Activated CD8-positive, alpha-beta memory T cell treated with anti-CD3 and anti-CD28 coated beads, Interleukin-2, amount 50 U/mL, for 4 hours (primary cell): ENCODE measurements around the gene BECN2.

ENCODE experiments used
- DNase-seq: peaks from one replicate; pipeline ENCODE4 v3.0.0-alpha.2; 2020

Gene BECN2, protein sequence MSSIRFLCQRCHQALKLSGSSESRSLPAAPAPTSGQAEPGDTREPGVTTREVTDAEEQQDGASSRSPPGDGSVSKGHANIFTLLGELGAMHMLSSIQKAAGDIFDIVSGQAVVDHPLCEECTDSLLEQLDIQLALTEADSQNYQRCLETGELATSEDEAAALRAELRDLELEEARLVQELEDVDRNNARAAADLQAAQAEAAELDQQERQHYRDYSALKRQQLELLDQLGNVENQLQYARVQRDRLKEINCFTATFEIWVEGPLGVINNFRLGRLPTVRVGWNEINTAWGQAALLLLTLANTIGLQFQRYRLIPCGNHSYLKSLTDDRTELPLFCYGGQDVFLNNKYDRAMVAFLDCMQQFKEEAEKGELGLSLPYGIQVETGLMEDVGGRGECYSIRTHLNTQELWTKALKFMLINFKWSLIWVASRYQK

DNA sequence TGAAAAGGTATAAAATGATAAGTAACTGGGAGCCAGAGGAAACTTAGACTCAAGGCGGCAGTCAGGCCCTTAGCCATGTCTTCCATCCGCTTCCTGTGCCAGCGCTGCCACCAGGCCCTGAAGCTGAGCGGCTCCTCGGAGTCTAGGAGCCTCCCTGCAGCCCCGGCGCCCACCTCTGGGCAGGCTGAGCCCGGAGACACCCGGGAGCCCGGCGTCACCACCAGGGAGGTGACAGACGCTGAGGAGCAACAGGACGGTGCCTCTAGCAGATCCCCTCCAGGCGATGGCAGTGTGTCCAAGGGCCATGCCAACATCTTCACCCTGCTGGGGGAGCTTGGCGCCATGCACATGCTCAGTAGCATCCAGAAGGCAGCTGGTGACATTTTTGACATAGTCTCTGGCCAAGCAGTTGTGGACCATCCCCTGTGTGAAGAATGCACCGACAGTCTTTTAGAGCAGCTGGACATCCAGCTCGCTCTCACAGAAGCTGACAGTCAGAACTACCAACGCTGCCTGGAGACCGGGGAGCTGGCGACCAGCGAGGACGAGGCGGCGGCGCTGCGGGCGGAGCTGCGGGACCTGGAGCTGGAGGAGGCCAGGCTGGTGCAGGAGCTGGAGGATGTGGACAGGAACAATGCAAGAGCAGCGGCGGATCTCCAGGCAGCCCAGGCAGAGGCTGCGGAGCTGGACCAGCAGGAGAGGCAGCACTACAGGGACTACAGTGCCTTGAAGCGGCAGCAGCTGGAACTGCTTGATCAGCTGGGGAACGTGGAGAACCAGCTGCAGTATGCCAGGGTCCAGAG lies at the start of gene BECN2:
TSS of gene BECN2 (plus strand) at position 76 of the 803 bp plus-strand sequence. CDS start at position 76, 0 bp downstream.
- no peak for DNase-seq

DNA sequence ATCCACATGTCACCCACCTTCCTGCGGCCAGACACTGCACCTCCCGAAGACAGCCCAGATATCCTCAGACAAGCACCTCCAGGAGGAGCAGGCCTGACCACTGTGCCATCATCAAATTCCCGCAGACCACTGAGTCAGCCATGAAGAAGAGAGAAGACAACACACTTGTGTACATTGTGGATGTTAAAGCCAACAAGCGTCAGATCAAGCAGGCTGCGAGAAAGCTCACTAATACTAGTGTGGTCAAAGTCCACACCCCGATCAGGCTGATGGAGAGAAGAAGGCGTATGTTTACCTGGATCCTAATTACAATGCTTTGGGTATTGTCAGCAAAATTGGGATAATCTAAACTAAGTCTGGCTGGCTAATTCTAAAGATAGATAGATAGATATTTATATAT lies 41.4 kb upstream of the BECN2 start:
- no peak for DNase-seq

DNA sequence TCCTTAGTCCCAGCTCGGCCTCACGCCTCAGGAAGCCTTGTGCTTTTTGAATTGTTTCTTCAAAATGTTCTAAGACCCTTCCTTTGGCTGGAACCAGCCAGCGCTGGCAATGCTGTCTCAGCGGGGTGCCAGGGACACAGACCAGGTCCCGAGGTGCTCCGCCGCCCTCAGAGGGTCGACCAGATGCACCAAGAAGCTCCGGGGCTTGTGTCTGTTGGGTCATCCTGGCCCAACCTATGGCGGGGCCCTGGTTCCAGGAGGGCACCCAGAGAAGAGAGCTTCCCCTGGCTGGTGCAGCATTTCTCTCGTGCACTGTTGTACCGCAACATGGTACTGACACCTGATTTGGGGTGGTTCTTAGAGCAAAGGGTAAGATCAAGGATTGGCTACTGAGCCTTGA lies 40.1 kb upstream of the BECN2 start:
- no peak for DNase-seq

DNA sequence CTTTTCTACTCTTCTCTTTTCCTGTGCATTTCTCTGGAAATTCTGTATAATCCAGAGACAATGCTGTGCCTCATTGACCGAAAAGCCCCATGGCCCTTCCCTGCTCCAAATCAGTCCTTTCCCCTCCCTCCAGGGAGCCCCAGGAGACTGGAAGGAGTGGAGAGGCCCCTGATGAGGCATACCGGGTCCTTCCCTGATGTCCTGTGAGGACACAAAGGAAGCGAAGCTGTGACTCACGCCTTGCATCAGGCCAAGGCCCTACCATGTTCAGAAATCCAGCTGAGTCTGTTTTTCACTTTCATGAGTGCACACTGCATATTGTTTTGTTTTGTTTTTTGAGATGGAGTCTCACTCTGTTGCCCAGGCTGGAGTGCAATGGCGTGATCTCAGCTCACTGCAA lies 38.7 kb upstream of the BECN2 start:
- DNase-seq: no peak

DNA sequence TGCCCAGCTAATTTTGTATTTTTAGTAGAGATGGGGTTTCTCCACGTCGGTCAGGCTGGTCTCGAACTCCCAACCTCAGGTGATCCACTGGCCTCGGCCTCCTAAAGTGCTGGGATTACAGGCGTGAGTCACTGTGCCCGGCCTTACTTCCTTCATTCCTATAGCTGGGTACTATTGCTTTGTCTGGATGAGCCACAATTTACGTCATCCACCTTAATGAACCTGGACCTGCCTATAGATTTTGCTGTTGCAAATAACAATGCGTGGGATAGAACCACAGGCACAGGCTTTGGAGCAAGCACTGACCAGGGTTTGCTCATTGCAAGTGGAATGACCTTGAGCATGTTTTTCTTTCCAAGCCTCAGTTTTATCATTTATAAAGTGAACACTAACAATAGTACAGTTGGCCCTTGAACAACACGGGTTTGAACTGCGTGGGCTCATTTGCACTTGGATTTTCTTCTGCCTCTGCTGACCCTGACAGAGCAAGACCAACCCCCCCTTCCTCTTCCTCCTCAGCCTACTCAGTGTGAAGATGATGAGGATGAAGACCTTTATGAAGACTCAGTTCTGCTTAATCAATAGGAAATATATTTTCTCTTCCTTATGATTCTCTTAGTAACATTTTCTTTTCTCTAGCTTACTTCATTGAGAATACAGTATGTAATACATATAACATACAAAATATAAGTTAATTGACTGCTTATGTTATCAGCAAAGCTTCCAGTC lies 33.3 kb upstream of the BECN2 start:
- no peak for DNase-seq

DNA sequence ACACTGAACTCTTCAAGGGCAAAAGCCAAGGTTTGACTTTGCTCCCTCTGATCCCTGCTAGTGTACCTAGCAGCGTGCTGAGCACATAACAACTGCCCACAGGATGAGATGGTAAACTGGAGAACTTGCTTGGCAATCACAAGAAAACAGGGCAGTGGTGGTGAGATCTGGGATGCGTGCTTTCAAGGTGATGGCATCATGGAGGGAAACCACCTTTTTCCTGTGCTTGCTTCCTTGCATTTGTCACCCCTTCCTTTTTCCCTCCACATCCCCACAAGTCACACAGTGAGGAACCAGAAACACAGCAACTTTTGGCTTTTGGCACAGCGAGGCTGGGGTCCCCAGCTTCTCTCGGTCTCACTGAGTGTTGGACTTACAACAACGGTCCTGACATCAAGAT lies 31.4 kb upstream of the BECN2 start:
- DNase-seq: no peak

DNA sequence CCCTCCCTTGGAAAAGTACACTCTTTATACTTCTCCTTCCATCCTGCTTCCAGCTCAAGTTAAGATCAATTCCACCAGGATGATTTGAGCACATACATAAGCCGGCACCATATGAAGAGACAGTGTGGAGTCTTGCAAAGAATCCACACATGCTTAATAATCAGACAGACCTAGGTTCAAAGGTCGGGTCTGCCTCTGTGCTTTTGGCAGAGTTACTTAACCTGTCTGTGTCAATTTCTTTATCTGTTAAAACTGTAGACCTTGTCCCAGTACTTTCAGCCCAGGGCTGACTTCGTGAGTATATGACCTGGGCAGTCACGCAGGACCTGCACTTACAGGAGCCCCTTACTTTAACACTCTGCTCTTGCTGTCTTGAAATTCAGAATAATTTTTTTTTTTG lies 30.2 kb upstream of the BECN2 start:
- DNase-seq: no peak

DNA sequence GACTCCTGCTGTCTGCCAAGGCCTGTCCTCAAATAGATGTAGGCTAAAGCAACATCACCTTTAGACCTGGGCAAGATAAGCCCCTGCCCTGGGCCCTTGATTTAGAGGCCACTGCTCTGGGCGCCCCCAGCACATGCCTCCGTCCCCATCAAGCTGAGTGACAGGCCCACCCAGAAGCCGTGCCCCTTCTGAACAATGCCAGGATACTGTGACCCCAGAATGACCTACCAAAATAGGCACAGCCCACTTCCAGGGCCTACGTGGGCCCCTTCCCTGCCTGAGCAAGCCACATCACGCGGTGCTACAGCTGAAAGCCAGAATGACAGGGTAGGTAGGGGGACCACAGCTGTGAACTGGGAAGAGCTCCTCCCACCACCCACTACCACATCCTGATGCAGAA lies 24.7 kb upstream of the BECN2 start:
- no peak for DNase-seq

DNA sequence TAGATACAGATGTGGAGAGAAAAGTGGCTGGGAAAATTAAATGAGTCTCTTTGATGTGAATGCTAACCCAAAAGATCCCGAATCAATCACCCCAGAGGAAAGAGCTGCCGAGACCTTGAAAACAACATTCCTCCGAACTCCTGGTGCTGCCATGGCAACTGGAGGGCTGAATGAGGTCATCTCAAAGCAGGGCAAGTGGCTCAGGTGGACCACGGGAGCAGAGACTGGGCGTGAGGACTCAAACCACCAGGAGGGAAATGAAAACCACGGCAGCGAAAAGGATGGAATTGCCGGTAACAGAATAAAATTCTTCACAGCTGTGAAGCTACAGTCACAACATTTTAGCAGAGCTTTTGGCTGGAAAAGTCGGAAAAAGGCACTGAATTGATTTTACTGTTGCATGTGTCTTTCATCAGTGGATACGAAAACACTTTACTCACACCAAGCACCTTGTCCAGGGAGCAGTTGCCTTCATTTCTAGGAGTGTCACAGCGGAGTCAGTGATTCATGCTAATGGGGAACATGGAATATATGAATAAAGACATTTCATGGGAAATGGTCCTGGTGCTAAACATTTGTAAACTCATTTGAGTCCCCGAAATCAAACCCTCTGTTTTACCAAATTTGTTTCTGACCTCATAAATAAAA lies 23.2 kb upstream of the BECN2 start:
- no peak for DNase-seq

DNA sequence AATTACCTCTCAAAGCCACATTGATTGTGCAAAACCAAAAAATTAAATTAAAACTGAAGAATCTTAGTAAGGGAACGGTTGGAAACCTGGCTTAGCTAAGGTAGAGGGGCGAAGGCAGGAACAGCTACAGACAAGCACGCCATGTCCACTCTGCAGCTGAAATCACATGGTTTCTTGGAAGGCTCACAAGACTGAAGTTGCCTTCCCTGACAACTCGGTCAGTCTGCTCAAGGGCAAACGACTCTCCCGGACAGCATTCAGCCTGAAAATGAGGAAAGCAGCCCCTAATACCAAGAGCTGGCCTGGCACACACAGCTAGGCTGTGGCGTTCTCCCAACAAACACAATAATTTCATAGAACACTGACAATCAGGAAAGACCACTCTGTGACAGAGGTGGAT lies 22.7 kb upstream of the BECN2 start:
- DNase-seq: no peak

DNA sequence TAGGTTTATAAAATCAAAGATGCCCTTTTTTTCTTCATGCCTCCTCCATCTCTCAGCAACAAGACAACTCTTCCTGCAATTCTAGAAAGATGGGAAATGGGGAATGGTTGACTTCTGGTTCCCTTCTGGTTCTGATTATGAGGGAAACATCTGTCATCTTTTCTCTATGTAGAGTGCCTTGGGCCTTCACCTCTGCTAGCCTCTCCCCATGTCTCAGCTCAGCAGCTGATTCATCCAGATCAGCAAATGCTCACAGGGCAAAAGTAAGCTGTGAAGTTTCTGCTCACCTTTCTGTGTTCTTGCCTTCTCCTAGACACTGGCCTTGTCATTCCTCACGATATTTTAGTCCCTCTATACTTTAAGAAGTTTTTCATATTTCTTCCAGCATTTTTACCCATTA lies 17.8 kb upstream of the BECN2 start:
- DNase-seq: no peak

DNA sequence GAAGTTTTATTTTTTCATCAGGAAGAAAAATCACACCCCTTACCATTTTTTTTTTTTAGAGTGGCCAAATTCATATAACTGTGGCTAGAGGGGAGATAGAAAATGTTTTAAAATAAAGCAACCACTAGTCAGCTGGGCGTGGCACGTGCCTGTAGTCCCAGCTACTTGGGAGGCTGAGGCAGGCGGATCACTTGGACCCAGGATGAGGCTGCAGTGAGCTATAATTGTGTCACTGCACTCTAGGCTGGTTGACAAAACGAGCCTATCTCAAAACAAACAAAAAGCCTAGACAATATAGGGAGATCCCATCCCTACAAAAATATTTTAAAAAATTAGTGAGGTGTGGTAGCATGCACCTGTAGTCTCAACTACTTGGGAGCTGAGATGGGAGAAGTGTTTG lies 14.8 kb upstream of the BECN2 start:
- DNase-seq: no peak

DNA sequence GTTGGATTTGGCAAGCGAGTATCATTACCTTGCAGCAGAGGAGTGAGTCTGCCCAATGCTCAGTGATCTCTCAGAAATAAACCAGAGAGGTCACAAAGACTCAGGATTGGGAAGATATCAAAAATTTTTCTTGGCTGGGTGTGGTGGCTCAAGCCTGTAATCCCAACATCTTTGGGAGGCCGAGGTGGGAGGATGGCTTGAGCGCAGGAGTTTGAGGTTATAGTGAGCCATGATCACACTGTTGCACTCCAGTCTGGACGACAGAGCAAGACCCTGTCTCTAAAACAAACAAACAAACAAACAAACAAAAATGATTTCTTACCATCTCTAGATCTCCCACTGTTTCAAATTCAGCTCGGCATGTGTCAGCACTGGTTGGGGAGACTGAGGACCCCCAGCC lies 13.3 kb upstream of the BECN2 start:
- no peak for DNase-seq

DNA sequence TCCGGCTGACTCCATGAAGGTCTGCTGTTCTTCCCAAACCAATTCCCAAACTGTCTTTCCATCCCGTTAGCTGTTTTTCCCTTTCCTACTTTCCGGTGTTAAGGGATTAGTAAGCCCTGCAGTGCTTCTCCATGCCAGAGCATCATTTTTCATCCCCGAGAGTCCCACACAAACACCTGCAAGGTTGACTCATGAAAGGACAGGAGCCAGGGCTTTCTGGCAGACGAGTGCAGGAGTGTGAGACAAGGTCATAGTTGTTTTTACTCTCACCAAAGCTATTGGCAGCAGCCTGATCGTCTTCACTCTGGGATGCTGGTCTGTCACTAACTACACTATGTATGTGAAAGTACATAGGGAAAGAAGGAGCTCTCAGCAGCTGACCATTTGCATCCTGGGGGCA lies 10.2 kb upstream of the BECN2 start:
- no peak for DNase-seq

DNA sequence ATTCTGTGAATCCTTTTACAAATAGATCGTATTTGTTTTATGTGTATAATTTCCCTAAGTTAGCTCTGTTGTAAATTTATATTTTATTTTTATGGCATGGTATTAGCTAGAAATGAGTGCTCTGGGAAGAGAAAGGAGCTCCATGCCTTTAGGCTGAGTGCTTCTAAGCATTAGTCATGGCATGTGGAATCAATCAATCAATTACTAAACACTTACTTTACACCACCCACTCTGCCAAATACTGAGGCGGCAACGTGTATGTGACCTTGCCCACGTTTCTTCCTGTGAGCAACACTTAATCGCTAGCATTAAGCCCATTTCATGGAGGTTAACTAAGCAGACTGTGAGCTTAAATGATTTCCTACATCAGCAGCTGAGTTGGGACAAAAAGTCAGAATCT lies 7.2 kb upstream of the BECN2 start:
- DNase-seq: no peak

DNA sequence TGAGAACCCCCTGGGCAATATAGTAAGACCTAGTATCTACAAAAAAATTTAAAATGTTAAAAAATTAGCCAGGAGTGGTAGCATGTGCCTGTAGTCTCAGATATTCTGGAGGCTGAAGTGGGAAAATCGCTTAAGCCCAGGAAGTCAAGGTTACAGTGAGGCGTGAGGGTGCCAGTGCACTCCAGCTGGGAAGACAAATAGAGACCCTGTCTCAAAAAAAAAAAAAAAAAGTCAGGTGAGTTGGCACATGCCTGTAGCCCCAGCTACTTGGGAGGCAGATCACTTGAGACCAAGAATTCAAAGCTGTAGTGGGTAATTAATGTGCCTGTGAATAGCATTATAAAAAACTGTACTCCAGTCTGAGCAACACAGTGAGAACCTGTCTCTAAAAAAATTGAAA lies 4.6 kb downstream of the BECN2 start:
- no peak for DNase-seq

DNA sequence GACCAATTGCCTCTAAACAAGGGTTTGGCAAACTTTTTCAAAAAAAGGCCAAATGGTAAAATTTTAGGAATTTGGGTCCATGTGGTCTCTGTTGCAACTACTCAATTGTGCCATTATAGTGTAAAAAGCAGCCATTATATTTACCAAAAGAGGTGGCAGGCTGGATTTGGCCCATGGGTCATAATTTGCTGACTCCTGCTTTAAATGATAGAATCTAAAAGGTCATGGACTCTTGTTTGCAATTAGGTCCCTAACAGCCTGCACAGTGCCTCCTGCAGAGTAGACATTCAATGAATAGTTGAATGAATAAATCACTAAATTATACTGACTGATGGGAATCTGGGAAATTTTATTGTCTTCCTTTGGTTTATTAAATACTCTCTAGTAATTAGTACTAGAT lies 6.2 kb downstream of the BECN2 start:
- no peak for DNase-seq

DNA sequence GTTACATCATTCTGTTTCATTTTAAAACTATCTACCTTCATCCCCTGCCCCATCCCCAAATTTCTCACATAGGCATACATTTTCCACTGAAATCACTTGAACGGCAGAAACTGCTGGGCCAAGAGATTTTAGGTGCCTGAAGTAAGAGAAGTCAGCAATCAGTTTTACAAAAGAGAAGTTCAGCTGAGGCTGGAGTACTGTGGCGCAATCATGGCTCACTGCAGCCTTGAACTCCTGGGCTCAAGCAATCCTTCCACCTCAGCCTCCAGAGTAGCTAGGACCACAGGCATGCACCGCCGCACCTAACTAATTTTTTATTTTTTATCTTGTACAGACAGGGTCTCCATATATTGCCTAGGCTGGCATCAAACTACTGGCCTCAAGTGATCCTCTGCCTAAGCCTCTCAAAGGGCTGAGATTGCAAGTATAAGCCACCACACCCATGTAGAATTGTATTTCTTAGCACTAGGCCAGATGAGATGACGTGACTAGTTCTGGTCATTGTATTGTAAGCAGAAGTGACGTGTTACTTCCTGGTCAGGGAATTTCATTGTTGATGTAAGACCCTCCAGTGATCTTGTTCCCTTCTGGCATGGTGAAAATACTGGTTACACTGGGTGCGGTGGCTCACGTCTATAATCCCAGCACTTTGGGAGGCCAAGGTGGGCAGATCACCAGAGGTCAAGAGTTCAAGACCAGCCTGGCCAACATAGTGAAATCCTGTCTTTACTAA lies 7.1 kb downstream of the BECN2 start:
- DNase-seq: no peak

DNA sequence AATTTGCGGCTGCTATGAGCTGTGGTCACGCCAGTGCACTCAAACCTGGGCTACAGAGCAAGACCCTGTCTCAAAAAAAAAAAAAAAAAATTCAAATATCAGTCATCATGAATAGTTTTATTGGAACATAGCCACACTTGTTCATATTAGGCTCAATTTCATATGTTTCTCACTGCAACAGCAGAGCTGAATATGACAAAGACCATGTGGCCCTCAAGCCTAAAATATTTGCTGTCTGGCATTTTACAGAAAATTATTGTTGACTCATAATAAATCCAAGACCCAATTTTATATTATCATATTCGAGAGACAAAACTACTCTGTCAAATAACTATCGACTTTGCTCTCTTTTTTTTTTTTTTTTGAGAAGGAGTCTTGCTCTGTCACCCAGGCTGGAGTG lies 11.0 kb downstream of the BECN2 start:
- no peak for DNase-seq

DNA sequence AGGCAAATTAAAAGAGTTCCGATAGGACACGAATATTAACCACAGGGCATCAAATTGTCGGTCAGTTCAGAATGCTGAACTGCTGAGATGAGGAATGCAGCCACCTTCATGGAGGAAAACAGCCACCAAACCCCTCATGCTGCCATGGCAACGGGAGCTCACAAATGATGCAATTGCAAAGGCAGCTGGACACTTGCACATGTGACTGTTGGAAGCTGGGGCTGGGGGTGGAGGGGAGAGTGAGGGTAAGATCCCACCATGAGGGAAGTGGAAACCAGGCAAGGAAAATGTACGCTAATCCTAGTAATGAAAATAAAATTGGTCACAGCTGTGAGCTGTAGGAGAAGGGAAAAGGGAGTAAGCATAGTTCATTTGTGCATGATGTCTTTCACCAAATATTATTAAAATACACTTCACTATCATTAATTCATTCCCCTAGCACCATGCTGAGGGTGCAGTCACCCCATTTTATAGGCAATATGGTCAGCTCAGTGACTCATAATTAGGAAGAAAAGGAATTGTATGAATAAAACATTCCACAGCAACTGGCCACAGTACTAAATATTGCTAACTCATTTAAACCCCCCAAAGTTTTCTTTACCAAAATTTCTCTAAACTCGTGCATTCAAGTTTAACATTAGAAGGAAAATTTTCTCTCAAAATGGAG lies 15.3 kb downstream of the BECN2 start:
- DNase-seq: no peak

DNA sequence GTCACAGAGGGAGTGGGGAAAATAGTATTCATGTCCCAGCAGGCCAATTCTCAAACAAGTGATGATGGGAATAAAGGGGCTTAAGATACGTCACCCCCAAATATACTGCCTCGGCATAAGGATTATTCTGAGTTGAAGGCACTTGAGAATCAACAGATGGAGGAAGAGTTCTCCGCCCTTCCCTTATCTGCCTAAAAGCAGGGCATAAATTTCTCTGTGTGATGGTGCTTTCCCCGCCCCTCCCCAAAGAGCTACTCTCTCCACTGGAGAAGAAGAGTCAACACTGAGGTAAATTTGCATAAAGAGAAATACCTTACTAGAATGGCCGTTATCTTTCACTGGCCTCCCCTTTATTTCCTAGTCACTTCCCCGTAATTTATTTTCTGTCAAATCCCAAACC lies 18.7 kb downstream of the BECN2 start:
- DNase-seq: no peak

DNA sequence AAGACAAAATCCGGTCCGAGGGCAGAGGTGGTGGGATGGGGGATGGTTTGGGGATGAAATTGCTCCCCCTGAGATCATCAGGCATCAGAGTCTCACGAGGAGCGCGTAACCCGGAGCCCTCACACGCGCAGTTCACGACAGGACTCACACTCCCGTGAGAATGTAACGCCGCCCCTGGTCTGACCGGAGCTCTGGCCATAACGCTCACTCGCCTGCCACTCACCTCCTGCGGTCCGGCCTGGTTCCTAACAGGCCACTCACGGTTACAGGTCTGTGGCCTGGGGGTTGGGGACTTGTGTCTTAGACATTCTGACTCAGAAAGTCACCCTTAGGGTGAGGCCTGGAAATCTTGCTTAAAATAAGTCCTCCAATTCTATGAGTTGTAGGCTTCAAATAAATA lies 21.5 kb downstream of the BECN2 start:
- no peak for DNase-seq
